ENCODE results near the gene ZRANB3. TPM values are rescaled to one million over a fixed set of nuclear protein-coding genes. Genes with fewer than 3 reads are reported as not detected.
A peak's percentile ranks its signal among the peaks of the same experiment; 100 is the strongest.

Gene ZRANB3
- total RNA-seq, 1 donor from 2014 or later = 1.4 TPM

DNA sequence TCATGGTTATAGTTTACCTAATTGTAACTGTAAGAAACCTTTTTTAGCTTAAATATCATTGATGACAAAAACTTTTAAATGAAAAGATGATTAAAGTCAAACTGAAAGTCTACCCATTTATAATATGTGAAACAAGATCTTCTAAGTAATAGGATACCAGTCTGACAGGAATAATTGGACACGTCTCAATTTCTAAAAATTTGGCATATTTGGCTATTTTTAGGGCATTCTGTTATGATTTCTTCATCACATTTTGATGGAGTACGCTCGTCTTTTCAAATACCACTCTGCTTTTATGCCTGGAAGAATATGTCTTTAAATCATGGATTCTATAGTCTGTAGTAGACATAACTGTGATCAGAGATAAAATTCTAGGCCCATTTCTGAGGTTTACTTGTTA, 1.6 kb upstream of the ZRANB3 start:
- TF ChIP-seq, protein P1, sequence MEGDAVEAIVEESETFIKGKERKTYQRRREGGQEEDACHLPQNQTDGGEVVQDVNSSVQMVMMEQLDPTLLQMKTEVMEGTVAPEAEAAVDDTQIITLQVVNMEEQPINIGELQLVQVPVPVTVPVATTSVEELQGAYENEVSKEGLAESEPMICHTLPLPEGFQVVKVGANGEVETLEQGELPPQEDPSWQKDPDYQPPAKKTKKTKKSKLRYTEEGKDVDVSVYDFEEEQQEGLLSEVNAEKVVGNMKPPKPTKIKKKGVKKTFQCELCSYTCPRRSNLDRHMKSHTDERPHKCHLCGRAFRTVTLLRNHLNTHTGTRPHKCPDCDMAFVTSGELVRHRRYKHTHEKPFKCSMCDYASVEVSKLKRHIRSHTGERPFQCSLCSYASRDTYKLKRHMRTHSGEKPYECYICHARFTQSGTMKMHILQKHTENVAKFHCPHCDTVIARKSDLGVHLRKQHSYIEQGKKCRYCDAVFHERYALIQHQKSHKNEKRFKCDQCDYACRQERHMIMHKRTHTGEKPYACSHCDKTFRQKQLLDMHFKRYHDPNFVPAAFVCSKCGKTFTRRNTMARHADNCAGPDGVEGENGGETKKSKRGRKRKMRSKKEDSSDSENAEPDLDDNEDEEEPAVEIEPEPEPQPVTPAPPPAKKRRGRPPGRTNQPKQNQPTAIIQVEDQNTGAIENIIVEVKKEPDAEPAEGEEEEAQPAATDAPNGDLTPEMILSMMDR (IDR thresholded peaks at IDR 0.05; ENCODE audit: borderline replicate concordance) = no peak
- DNase-seq = no peak
- Histone ChIP-seq H3K27me3 (ENCODE audit: low read depth) (no peaks in the 10 kb centered on the region), H3K4me1 (peaks cover 34% of the 10 kb centered on the region), H3K9me3 (replicated peaks) (no peaks in the 10 kb centered on the region), H3K36me3 (no peaks in the 10 kb centered on the region), H3K4me3 (peak overlapping the region; percentile 96), H3K27ac (replicated peaks) (no peak overlapping the region)
- intact Hi-C loops (cut with micrococcal nuclease) = no loop called here

DNA sequence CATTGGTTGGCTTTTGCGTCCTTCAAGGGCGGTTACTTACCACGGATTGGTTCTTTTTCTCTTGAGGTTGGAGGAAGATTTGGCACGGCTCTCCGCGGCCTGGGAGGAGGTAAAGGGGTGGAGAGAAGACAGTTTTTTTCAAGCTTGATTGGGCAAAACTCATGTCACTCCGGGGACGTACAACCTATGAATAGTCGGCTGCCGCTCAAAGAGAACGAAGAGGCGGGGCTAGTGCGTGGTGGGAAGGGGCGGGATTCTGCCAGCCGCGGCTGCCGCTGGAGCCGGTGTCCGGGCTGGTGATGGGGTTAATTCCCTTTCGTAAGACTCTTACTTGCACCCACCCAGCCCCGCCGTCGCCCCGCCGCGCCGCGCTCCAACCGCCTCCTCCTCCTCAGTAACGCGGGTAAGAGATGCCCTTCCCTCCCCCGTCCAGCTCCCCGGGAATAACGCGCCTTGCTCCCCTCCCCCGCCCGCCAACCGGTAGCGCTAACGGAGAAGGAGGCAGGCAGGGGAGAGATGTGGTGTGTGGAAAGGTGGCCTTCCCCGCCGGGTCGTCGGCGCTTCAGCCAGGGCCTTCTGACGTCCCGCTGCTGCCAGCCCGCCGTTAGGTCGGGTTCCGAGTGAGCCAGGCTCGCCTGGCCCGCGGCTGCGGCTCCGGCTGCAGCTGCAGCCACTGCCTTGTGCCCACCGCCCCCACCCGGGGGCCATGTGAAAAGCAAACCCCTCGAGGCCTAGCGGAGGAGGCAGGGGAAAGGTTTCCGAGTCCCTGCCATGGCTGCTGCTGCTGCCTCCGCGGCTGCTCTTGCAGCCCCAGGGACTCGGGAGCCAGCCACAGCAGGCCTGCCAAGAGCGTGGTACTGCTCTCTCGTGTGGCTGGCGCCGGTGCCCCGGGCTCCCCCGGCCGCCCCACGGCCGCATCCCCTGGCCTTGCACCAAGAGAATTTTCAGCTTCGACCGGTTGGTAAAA, 496 bp upstream of the ZRANB3 start, which contains the start of gene R3HDM1:
TSS of gene R3HDM1 (plus strand) at position 254 of the 967 bp plus-strand sequence. CDS start 73,362 bp downstream, outside the sequence.
- H3K27ac ChIP-seq (replicated peaks) = peak within 1 kb of the TSS; percentile 97
- H3K27me3 ChIP-seq (ENCODE audit: low read depth) = no peaks in the 10 kb centered on the region
- H3K4me3 ChIP-seq = peak within 1 kb of the TSS; percentile 96
- no peaks in the 10 kb centered on the region for H3K36me3 ChIP-seq
- TF ChIP-seq, protein P1 (IDR thresholded peaks at IDR 0.05; ENCODE audit: borderline replicate concordance) = no peak
- no peaks in the 10 kb centered on the region for H3K9me3 ChIP-seq (replicated peaks)
- intact Hi-C loops (cut with micrococcal nuclease) = no loop called here
- peak; percentile 96 for DNase-seq
- peaks cover 34% of the 10 kb centered on the region for H3K4me1 ChIP-seq

GRCh38 chr2:135528006-135528405, 3.0 kb downstream of the ZRANB3 start:
- no peak overlapping the region for H3K4me3 ChIP-seq
- TF ChIP-seq, protein P1 (IDR thresholded peaks at IDR 0.05; ENCODE audit: borderline replicate concordance) = no peak
- H3K27ac ChIP-seq (replicated peaks) = no peak overlapping the region
- H3K36me3 ChIP-seq = no peaks in the 10 kb centered on the region
- intact Hi-C loops (cut with micrococcal nuclease) = no loop called here
- H3K9me3 ChIP-seq (replicated peaks) = no peaks in the 10 kb centered on the region
- peaks cover 32% of the 10 kb centered on the region for H3K4me1 ChIP-seq
- no peaks in the 10 kb centered on the region for H3K27me3 ChIP-seq (ENCODE audit: low read depth)
- DNase-seq = no peak

DNA sequence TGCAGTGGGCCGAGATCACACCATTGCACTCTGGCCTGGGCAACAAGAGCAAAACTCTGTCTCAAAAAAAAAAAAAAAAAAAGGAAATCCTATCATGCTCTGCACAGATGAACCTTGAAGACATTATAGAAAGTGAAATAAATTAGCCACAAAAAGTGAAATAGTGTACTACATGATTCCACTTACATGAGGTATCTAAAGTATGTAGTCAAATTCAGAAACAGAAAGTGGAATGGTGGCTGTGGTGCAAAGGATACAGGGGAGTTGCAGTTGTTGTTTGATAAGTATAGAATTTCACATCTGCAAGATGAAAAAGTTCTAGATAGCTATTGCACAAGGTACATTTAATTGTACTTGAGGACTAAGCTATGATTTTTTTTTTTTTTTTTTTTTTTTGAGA, 5.2 kb downstream of the ZRANB3 start:
- Histone ChIP-seq H3K4me3 (no peak overlapping the region), H3K4me1 (peaks cover 13% of the 10 kb centered on the region), H3K36me3 (no peaks in the 10 kb centered on the region), H3K27ac (replicated peaks) (no peak overlapping the region), H3K9me3 (replicated peaks) (no peaks in the 10 kb centered on the region), H3K27me3 (ENCODE audit: low read depth) (no peaks in the 10 kb centered on the region)
- TF ChIP-seq, protein P1 (IDR thresholded peaks at IDR 0.05; ENCODE audit: borderline replicate concordance) = no peak
- DNase-seq = no peak
- intact Hi-C loops (cut with micrococcal nuclease) = no loop called here

DNA sequence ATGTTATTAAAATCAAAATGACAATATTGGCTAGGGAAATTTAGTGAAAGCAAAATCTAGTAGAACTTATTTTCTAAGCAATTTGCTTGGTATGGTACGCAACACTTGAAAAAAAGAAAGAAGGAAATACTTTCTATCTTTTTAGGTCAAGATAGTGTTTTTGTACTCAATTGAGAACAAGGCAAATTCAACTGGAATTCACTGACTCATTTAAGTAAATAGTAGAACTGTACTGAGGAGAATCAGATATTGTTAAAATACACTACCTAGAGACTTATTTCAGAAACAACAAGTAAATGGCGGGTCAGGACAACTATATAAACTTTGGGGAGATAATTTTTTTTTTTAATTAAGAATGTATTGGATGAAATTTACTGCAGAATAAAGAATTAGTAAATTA, 18.9 kb downstream of the ZRANB3 start:
- no peaks in the 10 kb centered on the region for H3K36me3 ChIP-seq
- no peaks in the 10 kb centered on the region for H3K27me3 ChIP-seq (ENCODE audit: low read depth)
- no peak overlapping the region for H3K4me3 ChIP-seq
- peaks cover 69% of the 10 kb centered on the region for H3K9me3 ChIP-seq (replicated peaks)
- TF ChIP-seq, protein P1 (IDR thresholded peaks at IDR 0.05; ENCODE audit: borderline replicate concordance) = no peak
- H3K4me1 ChIP-seq = no peaks in the 10 kb centered on the region
- no peak for DNase-seq
- H3K27ac ChIP-seq (replicated peaks) = no peak overlapping the region
- intact Hi-C loops (cut with micrococcal nuclease) = no loop called here
